SU-DHL-6 (cell line): ENCODE data around the gene KCNK4.

ENCODE experiments used
- EZH2phosphoT487 ChIP-seq: fragments of 200-600 bp; sonication (generic), shearing (Covaris generic); conservative IDR thresholded peaks from 2 replicates; pipeline ENCODE4 v1.6.1; 2018; ENCODE audit warnings: mild to moderate bottlenecking, antibody characterized with exemption, low read length, moderate library complexity, mixed read lengths
- TF ChIP-seq, protein P1 (sequence below): fragments of 200-600 bp; sonication (generic); IDR thresholded peaks from one replicate; pipeline ENCODE4 v1.5.1; 2017; ENCODE audit warnings: antibody characterized with exemption, mild to moderate bottlenecking, low read length, moderate library complexity; ENCODE audit not compliant: insufficient read depth, poor library complexity, severe bottlenecking

DNA sequence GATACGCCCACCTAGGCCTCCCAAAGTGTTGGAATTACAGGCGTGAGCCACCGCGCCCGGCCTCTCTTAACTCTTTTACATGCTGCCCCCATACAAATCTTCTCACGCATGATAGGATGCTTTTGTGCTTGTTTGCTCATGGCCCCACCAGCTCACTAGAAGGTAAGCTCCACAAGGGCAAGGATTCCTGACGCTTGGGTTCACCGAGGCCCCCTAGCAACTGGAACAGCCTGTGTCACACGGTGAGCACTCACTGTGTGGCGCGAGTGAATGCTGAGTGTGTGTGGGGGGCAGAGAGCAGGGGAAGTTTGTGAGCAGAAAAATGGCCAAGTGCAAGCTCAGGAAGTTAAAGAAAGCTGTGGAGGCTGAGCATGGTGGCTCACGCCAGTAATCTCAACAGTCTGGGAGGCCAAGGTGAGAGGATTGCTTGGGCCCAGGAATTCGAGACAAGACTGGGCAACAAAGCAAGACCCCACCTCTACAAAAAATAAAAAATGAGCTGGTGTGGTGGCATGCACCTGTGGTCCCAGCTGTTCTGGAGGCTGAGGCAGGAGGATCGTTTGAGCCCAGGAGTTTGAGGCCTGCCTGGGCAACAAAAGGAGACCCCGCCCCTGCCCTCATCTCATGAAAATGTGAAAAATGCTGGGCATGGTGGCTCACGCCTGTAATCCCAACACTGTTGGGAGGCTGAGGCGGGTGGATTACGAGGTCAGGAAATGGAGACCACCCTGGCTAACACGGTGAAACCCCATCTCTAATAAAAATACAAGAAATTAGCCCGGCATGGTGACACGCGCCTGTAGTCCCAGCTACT, 8.9 kb upstream of the KCNK4 start:
- TF ChIP-seq, protein P1, sequence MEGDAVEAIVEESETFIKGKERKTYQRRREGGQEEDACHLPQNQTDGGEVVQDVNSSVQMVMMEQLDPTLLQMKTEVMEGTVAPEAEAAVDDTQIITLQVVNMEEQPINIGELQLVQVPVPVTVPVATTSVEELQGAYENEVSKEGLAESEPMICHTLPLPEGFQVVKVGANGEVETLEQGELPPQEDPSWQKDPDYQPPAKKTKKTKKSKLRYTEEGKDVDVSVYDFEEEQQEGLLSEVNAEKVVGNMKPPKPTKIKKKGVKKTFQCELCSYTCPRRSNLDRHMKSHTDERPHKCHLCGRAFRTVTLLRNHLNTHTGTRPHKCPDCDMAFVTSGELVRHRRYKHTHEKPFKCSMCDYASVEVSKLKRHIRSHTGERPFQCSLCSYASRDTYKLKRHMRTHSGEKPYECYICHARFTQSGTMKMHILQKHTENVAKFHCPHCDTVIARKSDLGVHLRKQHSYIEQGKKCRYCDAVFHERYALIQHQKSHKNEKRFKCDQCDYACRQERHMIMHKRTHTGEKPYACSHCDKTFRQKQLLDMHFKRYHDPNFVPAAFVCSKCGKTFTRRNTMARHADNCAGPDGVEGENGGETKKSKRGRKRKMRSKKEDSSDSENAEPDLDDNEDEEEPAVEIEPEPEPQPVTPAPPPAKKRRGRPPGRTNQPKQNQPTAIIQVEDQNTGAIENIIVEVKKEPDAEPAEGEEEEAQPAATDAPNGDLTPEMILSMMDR, result no peak
- no peak for TF ChIP-seq EZH2phosphoT487
